CD4-positive, CD25-positive, alpha-beta regulatory T cell (primary cell): Measurements from ENCODE around the gene CABP5. TPM values are rescaled to one million over a fixed set of nuclear protein-coding genes. Genes with fewer than 3 reads are reported as not detected.
A peak's percentile ranks its signal among the peaks of the same experiment; 100 is the strongest.

ENCODE experiments used
- ATAC-seq, 2 donors: fragments of 150-1000 bp; cut with Tn5 transposase; one replicate each; pipeline ENCODE4 v1.10.0; 2021; ENCODE audit warnings: low read depth in 2 of 2, moderate number of reproducible peaks in 2 of 2, moderate library complexity in 1 of 2
- DNase-seq, 3 donors: peaks; one replicate each; pipeline versions ENCODE4 v3.0.0 to v3.0.0-alpha.2; 2012 to 2022; ENCODE audit warnings: mixed read lengths in 1 of 3
- H3K27ac ChIP-seq: one replicate; pipeline ENCODE4 v1.7.0; 2013; ENCODE audit warnings: mild to moderate bottlenecking, low read length; ENCODE audit not compliant: insufficient read depth, poor library complexity, severe bottlenecking
- H3K27me3 ChIP-seq: one replicate; pipeline ENCODE4 v1.7.0; 2013; ENCODE audit warnings: low read length; ENCODE audit not compliant: control insufficient read depth, insufficient read depth
- H3K36me3 ChIP-seq: one replicate; pipeline ENCODE4 v1.7.0; 2013; ENCODE audit warnings: mild to moderate bottlenecking, low read length, moderate library complexity; ENCODE audit not compliant: control insufficient read depth, insufficient read depth
- H3K4me1 ChIP-seq: 2 replicates; pipeline ENCODE4 v1.7.0; 2013; ENCODE audit warnings: mild to moderate bottlenecking, low read length; ENCODE audit not compliant: insufficient read depth, control insufficient read depth, poor library complexity, severe bottlenecking
- H3K4me3 ChIP-seq: one replicate; pipeline ENCODE4 v1.7.0; 2013; ENCODE audit warnings: low read depth, mild to moderate bottlenecking, low read length, moderate library complexity
- H3K9me3 ChIP-seq, 2 experiments: 1 replicate in 1 of 2; 2 replicates in 1 of 2; pipeline ENCODE4 v1.7.0; 2013; ENCODE audit warnings: low read length in 2 of 2, mild to moderate bottlenecking in 1 of 2, moderate library complexity in 1 of 2; ENCODE audit not compliant: control insufficient read depth in 2 of 2
- H3K27ac Mint-ChIP-seq, 3 donors: one replicate each; pipeline ENCODE4 v1.8.0; 2020 to 2022; ENCODE audit warnings: mild to moderate bottlenecking in 3 of 3, mixed read lengths in 3 of 3, moderate library complexity in 2 of 3
- H3K27me3 Mint-ChIP-seq: one replicate; pipeline ENCODE4 v1.8.0; 2022; ENCODE audit warnings: mild to moderate bottlenecking, mixed read lengths
- H3K36me3 Mint-ChIP-seq: one replicate; pipeline ENCODE4 v1.8.0; 2020; ENCODE audit warnings: mixed read lengths
- H3K4me1 Mint-ChIP-seq, 4 donors: one replicate each; pipeline ENCODE4 v1.8.0; 2020 to 2022; ENCODE audit warnings: mixed read lengths in 4 of 4, mild to moderate bottlenecking in 1 of 4
- H3K4me3 Mint-ChIP-seq, 4 donors: one replicate each; pipeline ENCODE4 v1.8.0; 2020 to 2022; ENCODE audit warnings: mild to moderate bottlenecking in 4 of 4, mixed read lengths in 4 of 4, moderate library complexity in 3 of 4
- H3K9me3 Mint-ChIP-seq, 7 donors: one replicate each; pipeline ENCODE4 v1.8.0; 2020 to 2022; ENCODE audit warnings: mixed read lengths in 7 of 7, mild to moderate bottlenecking in 3 of 7, moderate library complexity in 2 of 7
- polyA plus RNA-seq, 4 donors: library from polyadenylated mRNA; unstranded; fragments of 300-500 nt; fragmentation: Illumina TruSeq; gene quantifications; one replicate each; pipeline ENCODE4 v1.2.3, GENCODE V29; 2021
- total RNA-seq: library from RNA; stranded (reverse); gene quantifications from one replicate; pipeline ENCODE4 v1.2.3, GENCODE V29; 2022

Gene CABP5
- total and polyA plus RNA-seq, 5 donors from 2014 or later: 0.32 TPM; not detected in 4

- Mint-ChIP-seq H3K36me3 (no peaks in the 10 kb centered on the region), H3K9me3 (peaks cover 0 to 3% (median 0%) of the 10 kb centered on the region in 7 donors), H3K27ac (no peak overlapping the region), H3K27me3 (peaks cover 11% of the 10 kb centered on the region), H3K4me1 (no peaks in the 10 kb centered on the region), H3K4me3 (no peak overlapping the region)
- no peaks in the 10 kb centered on the region for H3K27me3 ChIP-seq
- ATAC-seq (no peak), DNase-seq (no peak)
- H3K4me1 ChIP-seq: no peaks in the 10 kb centered on the region
- H3K36me3 ChIP-seq: no peaks in the 10 kb centered on the region
- no peak overlapping the region for H3K27ac ChIP-seq
- no peak overlapping the region for H3K4me3 ChIP-seq
- no peaks in the 10 kb centered on the region for H3K9me3 ChIP-seq
Measured at GRCh38 chr19:47998800-47999199, 45.1 kb downstream of the CABP5 start.

- Histone ChIP-seq H3K27ac (no peak overlapping the region), H3K27me3 (no peaks in the 10 kb centered on the region), H3K4me3 (no peak overlapping the region), H3K4me1 (no peaks in the 10 kb centered on the region), H3K9me3 (no peaks in the 10 kb centered on the region), H3K36me3 (no peaks in the 10 kb centered on the region)
- H3K27me3 Mint-ChIP-seq: no peaks in the 10 kb centered on the region
- H3K36me3 Mint-ChIP-seq: no peaks in the 10 kb centered on the region
- H3K27ac Mint-ChIP-seq: no peak overlapping the region
- H3K4me3 Mint-ChIP-seq: no peak overlapping the region
- H3K9me3 Mint-ChIP-seq: peaks cover 0 to 3% (median 0%) of the 10 kb centered on the region in 7 donors
- H3K4me1 Mint-ChIP-seq: no peaks in the 10 kb centered on the region
- ATAC-seq: no peak
- DNase-seq: no peak
Measured at GRCh38 chr19:47996230-47996727, 47.6 kb downstream of the CABP5 start.

GRCh38 chr19:47994209-47994802 lies 49.6 kb downstream of the CABP5 start, which contains the start of gene ELSPBP1:
ELSPBP1 (plus strand) TSS chr19:47994632; CDS start chr19:48008668, 14,036 bp downstream.
- H3K36me3 ChIP-seq: no peaks in the 10 kb centered on the region
- H3K9me3 ChIP-seq: no peaks in the 10 kb centered on the region
- H3K27me3 ChIP-seq: no peaks in the 10 kb centered on the region
- no peaks in the 10 kb centered on the region for H3K36me3 Mint-ChIP-seq
- no peaks in the 10 kb centered on the region for H3K4me1 Mint-ChIP-seq
- H3K4me1 ChIP-seq: no peaks in the 10 kb centered on the region
- no peak within 1 kb of the TSS for H3K27ac ChIP-seq
- H3K27ac Mint-ChIP-seq: peak within 1 kb of the TSS in 1 of 3 donors; percentile 32
- DNase-seq: no peak
- H3K9me3 Mint-ChIP-seq: peaks cover 0 to 3% (median 0%) of the 10 kb centered on the region in 7 donors
- no peak for ATAC-seq
- no peak within 1 kb of the TSS for H3K4me3 Mint-ChIP-seq
- peaks cover 9% of the 10 kb centered on the region for H3K27me3 Mint-ChIP-seq
- H3K4me3 ChIP-seq: no peak within 1 kb of the TSS

GRCh38 chr19:47992070-47992469 lies 51.8 kb downstream of the CABP5 start, which contains the start of gene BSPH1:
BSPH1 (minus strand) TSS chr19:47992170; CDS start chr19:47992081, 89 bp downstream.
- ATAC-seq: no peak
- DNase-seq: no peak
- Histone ChIP-seq H3K4me1 (no peaks in the 10 kb centered on the region), H3K36me3 (no peaks in the 10 kb centered on the region), H3K4me3 (no peak within 1 kb of the TSS), H3K27me3 (no peaks in the 10 kb centered on the region), H3K27ac (no peak within 1 kb of the TSS), H3K9me3 (no peaks in the 10 kb centered on the region)
- Mint-ChIP-seq H3K4me1 (no peaks in the 10 kb centered on the region), H3K4me3 (no peak within 1 kb of the TSS), H3K9me3 (peaks cover 0 to 3% (median 0%) of the 10 kb centered on the region in 7 donors), H3K27ac (no peak within 1 kb of the TSS), H3K27me3 (peaks cover 9% of the 10 kb centered on the region), H3K36me3 (no peaks in the 10 kb centered on the region)

GRCh38 chr19:47991191-47991808 lies 52.6 kb downstream of the CABP5 start:
- no peaks in the 10 kb centered on the region for H3K36me3 Mint-ChIP-seq
- H3K4me1 Mint-ChIP-seq: no peaks in the 10 kb centered on the region
- no peak overlapping the region for H3K27ac Mint-ChIP-seq
- Histone ChIP-seq H3K4me3 (no peak overlapping the region), H3K9me3 (no peaks in the 10 kb centered on the region), H3K27ac (no peak overlapping the region), H3K4me1 (no peaks in the 10 kb centered on the region), H3K36me3 (no peaks in the 10 kb centered on the region), H3K27me3 (no peaks in the 10 kb centered on the region)
- H3K4me3 Mint-ChIP-seq: no peak overlapping the region
- peaks cover 9% of the 10 kb centered on the region for H3K27me3 Mint-ChIP-seq
- no peak for DNase-seq
- no peak for ATAC-seq
- peaks cover 0 to 1% (median 0%) of the 10 kb centered on the region in 7 donors for H3K9me3 Mint-ChIP-seq

Other genes starting within 250 kb of the CABP5 start
- gene TPRX1, start 239.5 kb downstream of the CABP5 start, total RNA-seq: not detected
- not detected for gene TPRX1, start 239.5 kb downstream of the CABP5 start, polyA plus RNA-seq
- not detected for gene CRX, start 222.1 kb downstream of the CABP5 start, total RNA-seq
- not detected for gene CRX, start 222.1 kb downstream of the CABP5 start, polyA plus RNA-seq
- not detected for gene TPRX2, start 184.8 kb downstream of the CABP5 start, total RNA-seq
- gene TPRX2, start 184.8 kb downstream of the CABP5 start, polyA plus RNA-seq: not detected
- not detected for gene SULT2A1, start 157.8 kb downstream of the CABP5 start, total RNA-seq
- gene SULT2A1, start 157.8 kb downstream of the CABP5 start, polyA plus RNA-seq: not detected
- gene BSPH1, start 51.9 kb downstream of the CABP5 start, total RNA-seq: not detected
- not detected for gene BSPH1, start 51.9 kb downstream of the CABP5 start, polyA plus RNA-seq
- gene ELSPBP1, start 49.4 kb downstream of the CABP5 start, total RNA-seq: not detected
- not detected for gene ELSPBP1, start 49.4 kb downstream of the CABP5 start, polyA plus RNA-seq
- gene PLA2G4C, start 66.7 kb upstream of the CABP5 start, total RNA-seq: 3.5 TPM
- 1 to 10 TPM in 2 of 4 donors, under 1 TPM in 2; 0.59 to 2.7 (median 1.3) TPM for gene PLA2G4C, start 66.7 kb upstream of the CABP5 start, polyA plus RNA-seq
- 68.2 TPM for gene LIG1, start 126.3 kb upstream of the CABP5 start, total RNA-seq
- 10 to 100 TPM; 24.9 to 31.0 (median 27.7) TPM for gene LIG1, start 126.3 kb upstream of the CABP5 start, polyA plus RNA-seq
- 5.0 TPM for gene ZSWIM9, start 126.6 kb upstream of the CABP5 start, total RNA-seq
- gene ZSWIM9, start 126.6 kb upstream of the CABP5 start, polyA plus RNA-seq: 1 to 10 TPM in 1 of 4 donors, under 1 TPM in 3; 0.29 to 1.0 (median 0.63) TPM
- gene CARD8, start 211.8 kb upstream of the CABP5 start, total RNA-seq: 179 TPM
- gene CARD8, start 211.8 kb upstream of the CABP5 start, polyA plus RNA-seq: 100 to 1,000 TPM in 1 of 4 donors, 10 to 100 TPM in 3; 85.9 to 107 (median 91.7) TPM
- gene ZNF114, start 226.0 kb upstream of the CABP5 start, total RNA-seq: not detected
- not detected for gene ZNF114, start 226.0 kb upstream of the CABP5 start, polyA plus RNA-seq